IMR-90 (cell line): ENCODE results near the gene NAGK. TPM values are rescaled to one million over a fixed set of nuclear protein-coding genes. Genes with fewer than 3 reads are reported as not detected.

Experiments used
- ATAC-seq: fragments of 200-7000 bp; cut with Tn5 transposase; 2 replicates; pipeline ENCODE4 v1.9.1; 2020; ENCODE audit warnings: low read depth, mild to moderate bottlenecking, moderate library complexity
- BruUV-seq: library from RNA; stranded (reverse); fragments of 400-500 nt; replicated peaks from 2 replicates; lab custom pipeline; 2021; lab: Mats Ljungman, UMichigan
- CTCF ChIA-PET: fragments of 300-600 bp; formaldehyde crosslinking; extraction: SDS; loops from one replicate; lab custom pipeline; 2021; ENCODE audit warnings: antibody characterized with exemption; lab: Yijun Ruan, JAX
- POLR2A ChIA-PET: fragments of 300-600 bp; sonication (Branson Sonifier 250); formaldehyde crosslinking; loops from one replicate; lab custom pipeline; 2022; ENCODE audit warnings: antibody characterized with exemption; ENCODE audit not compliant: unreplicated experiment; lab: Charles Lee
- DNase-seq: peaks from one replicate; pipeline ENCODE4 v3.0.0; 2013
- H2AFZ ChIP-seq: replicated peaks from 2 replicates; pipeline ENCODE3; 2013; ENCODE audit warnings: low read length, mild to moderate bottlenecking; ENCODE audit not compliant: poor library complexity
- H2AK5ac ChIP-seq: 2 replicates; pipeline ENCODE4 v1.6.1; 2013; ENCODE audit warnings: low read depth, low read length, inconsistent platforms
- H2AK9ac ChIP-seq: replicated peaks from 2 replicates; pipeline ENCODE3; 2013; ENCODE audit warnings: mild to moderate bottlenecking, low read depth, low read length, moderate library complexity; ENCODE audit not compliant: poor library complexity
- H2BK120ac ChIP-seq: 2 replicates; pipeline ENCODE4 v1.6.1; 2013; ENCODE audit warnings: low read depth, low read length, inconsistent platforms
- H2BK15ac ChIP-seq: 3 replicates; pipeline ENCODE4 v1.6.1; 2013; ENCODE audit warnings: low read depth, low read length, inconsistent platforms
- H2BK20ac ChIP-seq: 2 replicates; pipeline ENCODE4 v1.6.1; 2013; ENCODE audit warnings: low read depth, mild to moderate bottlenecking, inconsistent platforms, low read length, moderate library complexity
- H2BK5ac ChIP-seq: 2 replicates; pipeline ENCODE4 v1.6.1; 2013; ENCODE audit warnings: mild to moderate bottlenecking, low read depth, low read length, inconsistent platforms; ENCODE audit not compliant: poor library complexity, severe bottlenecking
- H3K14ac ChIP-seq: replicated peaks from 2 replicates; pipeline ENCODE4 v1.6.1; 2013; ENCODE audit warnings: low read depth, low read length, inconsistent platforms
- H3K18ac ChIP-seq: 2 replicates; pipeline ENCODE4 v1.6.1; 2013; ENCODE audit warnings: low read depth, low read length, control low read depth
- H3K23ac ChIP-seq: 2 replicates; pipeline ENCODE4 v1.6.1; 2013; ENCODE audit warnings: low read depth, low read length, inconsistent platforms
- H3K27ac ChIP-seq: 2 replicates; pipeline ENCODE4 v1.5.1; 2013; ENCODE audit warnings: mild to moderate bottlenecking, control low read depth, low read length; ENCODE audit not compliant: insufficient read depth
- H3K27me3 ChIP-seq: 2 replicates; pipeline ENCODE4 v1.6.1; 2013; ENCODE audit warnings: low read length; ENCODE audit not compliant: control insufficient read depth, insufficient read depth
- H3K36me3 ChIP-seq: 2 replicates; pipeline ENCODE4 v1.6.1; 2013; ENCODE audit warnings: low read length, mixed read lengths; ENCODE audit not compliant: control insufficient read depth, insufficient read depth
- H3K4ac ChIP-seq: 2 replicates; pipeline ENCODE4 v1.6.1; 2013; ENCODE audit warnings: low read depth, low read length, inconsistent platforms
- H3K4me1 ChIP-seq: 2 replicates; pipeline ENCODE4 v1.6.1; 2013; ENCODE audit warnings: low read length, mixed read lengths; ENCODE audit not compliant: control insufficient read depth, insufficient read depth
- H3K4me2 ChIP-seq: 2 replicates; pipeline ENCODE4 v1.6.1; 2013; ENCODE audit warnings: low read depth, mild to moderate bottlenecking, control low read depth, low read length, moderate library complexity
- H3K4me3 ChIP-seq: 2 replicates; pipeline ENCODE4 v1.5.1; 2013; ENCODE audit warnings: low read depth, mild to moderate bottlenecking, control low read depth, low read length, moderate library complexity; ENCODE audit not compliant: insufficient read depth
- H3K56ac ChIP-seq: 2 replicates; pipeline ENCODE4 v1.6.1; 2013; ENCODE audit warnings: low read length, inconsistent platforms; ENCODE audit not compliant: insufficient read depth; ENCODE audit errors: extremely low read depth
- H3K79me1 ChIP-seq, 2 experiments: 2 replicates each; pipeline ENCODE4 v1.6.1; 2013; ENCODE audit warnings: low read length in 2 of 2, inconsistent platforms in 1 of 2, low read depth in 1 of 2
- H3K9ac ChIP-seq: 2 replicates; pipeline ENCODE4 v1.6.1; 2013; ENCODE audit warnings: low read depth, low read length, control low read depth
- H3K9me1 ChIP-seq: 2 replicates; pipeline ENCODE4 v1.6.1; 2013; ENCODE audit warnings: low read length, inconsistent platforms; ENCODE audit not compliant: insufficient read depth
- H3K9me3 ChIP-seq: 2 replicates; pipeline ENCODE4 v1.6.1; 2013; ENCODE audit warnings: low read length; ENCODE audit not compliant: control insufficient read depth, insufficient read depth
- H4K20me1 ChIP-seq: 2 replicates; pipeline ENCODE4 v1.6.1; 2013; ENCODE audit warnings: low read length, inconsistent platforms; ENCODE audit not compliant: insufficient read depth
- H4K5ac ChIP-seq: 2 replicates; pipeline ENCODE4 v1.6.1; 2013; ENCODE audit warnings: mild to moderate bottlenecking, low read depth, low read length, control low read depth
- H4K8ac ChIP-seq, 2 experiments: 2 replicates each; pipeline ENCODE4 v1.6.1; 2013; ENCODE audit warnings: low read depth in 2 of 2, low read length in 2 of 2, control low read depth in 1 of 2, inconsistent platforms in 1 of 2
- H4K91ac ChIP-seq: 2 replicates; pipeline ENCODE4 v1.6.1; 2013; ENCODE audit warnings: low read depth, low read length, inconsistent platforms; ENCODE audit not compliant: insufficient read depth
- CHD1 ChIP-seq: IDR thresholded peaks from 2 replicates; pipeline ENCODE4 v1.6.1; 2012; ENCODE audit warnings: low read depth, low read length, improper control_type of control experiment
- FOS ChIP-seq: fragments of 150-350 bp; IDR thresholded peaks from 2 replicates; pipeline ENCODE4 v1.6.1; 2016; ENCODE audit warnings: low read depth, low read length
- MAFK ChIP-seq: IDR thresholded peaks from 2 replicates; pipeline ENCODE4 v1.6.1; 2012; ENCODE audit warnings: low read depth, low read length, improper control_type of control experiment
- MAZ ChIP-seq: IDR thresholded peaks from 2 replicates; pipeline ENCODE4 v1.6.1; 2012; ENCODE audit warnings: low read depth, mild to moderate bottlenecking, low read length, improper control_type of control experiment, moderate library complexity, borderline replicate concordance
- NFE2L2 ChIP-seq: fragments of 150-350 bp; IDR thresholded peaks from 2 replicates; pipeline ENCODE4 v1.6.1; 2016; ENCODE audit warnings: low read depth, mild to moderate bottlenecking, low read length
- RCOR1 ChIP-seq: IDR thresholded peaks from 2 replicates; pipeline ENCODE4 v1.6.1; 2012; ENCODE audit warnings: mild to moderate bottlenecking, low read length, improper control_type of control experiment; ENCODE audit not compliant: insufficient replicate concordance
- SMC3 ChIP-seq: fragments of 150-350 bp; IDR thresholded peaks from 2 replicates; pipeline ENCODE4 v1.6.1; 2016; ENCODE audit warnings: low read depth, mild to moderate bottlenecking, antibody characterized with exemption, low read length, moderate library complexity
- WGBS, 2 experiments: methylation state at CpG; one replicate each; pipeline versions ENCODE4 v1.1.5 to v1.1.7; 2013; ENCODE audit warnings: missing lambda C conversion rate in 2 of 2; ENCODE audit not compliant: insufficient read length in 1 of 2; ENCODE audit errors: extremely low coverage in 2 of 2; 5-methylcytosine and 5-hydroxymethylcytosine counted together
- dilution Hi-C: fragments of 300-500 bp; cut with HindIII; formaldehyde crosslinking; loops from one replicate; pipeline ENCODE4 v1.14.3; 2018; ENCODE audit warnings: low sequenced_read_pairs; ENCODE audit not compliant: unreplicated experiment
- in situ Hi-C: fragments of 300-500 bp; cut with MboI; formaldehyde crosslinking; loops from 3 replicates; pipeline ENCODE4 v1.14.3; 2019; ENCODE audit warnings: low sequenced_read_pairs, inconsistent platforms, mixed read lengths
- intact Hi-C: fragments of 100-400 bp; cut with micrococcal nuclease; formaldehyde crosslinking; loops from 2 replicates; pipeline ENCODE4 v1.10.0; 2022
- polyA plus RNA-seq, 3 experiments: library from polyadenylated mRNA; depleted of rRNA; stranded (reverse); fragments of >200 nt; gene quantifications; 2 replicates each; pipeline ENCODE4 v1.2.3, GENCODE V29; 2012; ENCODE audit warnings: low replicate concordance in 1 of 3
- total RNA-seq: library from RNA; depleted of rRNA; stranded (reverse); fragments of >200 nt; gene quantifications from 2 replicates; pipeline ENCODE4 v1.2.3, GENCODE V29; 2012
- TF ChIP-seq, protein P1 (sequence below): fragments of 150-350 bp; IDR thresholded peaks from 2 replicates; pipeline ENCODE4 v1.6.1; 2016; ENCODE audit warnings: low read depth, mild to moderate bottlenecking, low read length, moderate library complexity, borderline replicate concordance
- TF ChIP-seq, protein P2 (sequence below): fragments of 150-350 bp; IDR thresholded peaks from 2 replicates; pipeline ENCODE4 v1.6.1; 2017; ENCODE audit warnings: mild to moderate bottlenecking, antibody characterized with exemption, low read length, low read depth

NAGK gene
- total and polyA plus RNA-seq, 2 of the 4 experiments (the other 2 are of a cell fraction) = 60.4 to 146 TPM

GRCh38 chr2:71069376-71069775, 928 bp downstream of the NAGK start:
- peak overlapping the region; percentile 30 to 51; a peak in 2 of 4 replicates for H4K8ac ChIP-seq
- TF ChIP-seq, protein P1, sequence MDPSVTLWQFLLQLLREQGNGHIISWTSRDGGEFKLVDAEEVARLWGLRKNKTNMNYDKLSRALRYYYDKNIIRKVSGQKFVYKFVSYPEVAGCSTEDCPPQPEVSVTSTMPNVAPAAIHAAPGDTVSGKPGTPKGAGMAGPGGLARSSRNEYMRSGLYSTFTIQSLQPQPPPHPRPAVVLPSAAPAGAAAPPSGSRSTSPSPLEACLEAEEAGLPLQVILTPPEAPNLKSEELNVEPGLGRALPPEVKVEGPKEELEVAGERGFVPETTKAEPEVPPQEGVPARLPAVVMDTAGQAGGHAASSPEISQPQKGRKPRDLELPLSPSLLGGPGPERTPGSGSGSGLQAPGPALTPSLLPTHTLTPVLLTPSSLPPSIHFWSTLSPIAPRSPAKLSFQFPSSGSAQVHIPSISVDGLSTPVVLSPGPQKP = no peak
- TF ChIP-seq MAZ (no peak), FOS (no peak), MAFK (no peak), RCOR1 (no peak), CHD1 (no peak), NFE2L2 (no peak), SMC3 (no peak)
- TF ChIP-seq, protein P2, sequence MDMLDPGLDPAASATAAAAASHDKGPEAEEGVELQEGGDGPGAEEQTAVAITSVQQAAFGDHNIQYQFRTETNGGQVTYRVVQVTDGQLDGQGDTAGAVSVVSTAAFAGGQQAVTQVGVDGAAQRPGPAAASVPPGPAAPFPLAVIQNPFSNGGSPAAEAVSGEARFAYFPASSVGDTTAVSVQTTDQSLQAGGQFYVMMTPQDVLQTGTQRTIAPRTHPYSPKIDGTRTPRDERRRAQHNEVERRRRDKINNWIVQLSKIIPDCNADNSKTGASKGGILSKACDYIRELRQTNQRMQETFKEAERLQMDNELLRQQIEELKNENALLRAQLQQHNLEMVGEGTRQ = no peak
- H3K4me3 ChIP-seq = peak overlapping the region; percentile 69
- 0 out of 2 replicates have a peak, but pooled peaks cover 10% of the 10 kb centered on the region for H4K20me1 ChIP-seq
- H2AK9ac ChIP-seq = peak overlapping the region; percentile 96
- H3K56ac ChIP-seq = peak overlapping the region; percentile 75
- peak overlapping the region; percentile 99 for H2AFZ ChIP-seq
- DNase-seq (peak; percentile 56), ATAC-seq (no peak)
- H3K4me1 ChIP-seq = peaks cover 17% of the 10 kb centered on the region
- intact Hi-C loops = loop anchor here (2.0 to 5.0 kb wide), 3 partner anchors 67 to 92 kb away; partner anchors contain the start of genes ANKRD53 and TEX261
- peak overlapping the region; percentile 71; the same call in 1 of the 2 replicates for H3K27ac ChIP-seq
- no peaks in the 10 kb centered on the region for H3K9me3 ChIP-seq
- peaks cover 26% of the 10 kb centered on the region for H3K9me1 ChIP-seq
- no peak overlapping the region for H2BK15ac ChIP-seq
- H3K27me3 ChIP-seq = no peaks in the 10 kb centered on the region
- H3K9ac ChIP-seq = peak overlapping the region; percentile 74
- peak overlapping the region; percentile 68 for H2BK5ac ChIP-seq
- H2BK20ac ChIP-seq = no peak overlapping the region
- H4K91ac ChIP-seq = peak overlapping the region; percentile 22
- H3K23ac ChIP-seq = peak overlapping the region; percentile 76
- peak overlapping the region; percentile 97 for H3K4me2 ChIP-seq
- no peak overlapping the region for H2BK120ac ChIP-seq
- H4K5ac ChIP-seq = peak overlapping the region; percentile 27; the same call in 1 of the 2 replicates
- H3K4ac ChIP-seq = peak overlapping the region; percentile 69
- H2AK5ac ChIP-seq = peak overlapping the region; percentile 16
- peaks cover 29 to 65% of the 10 kb centered on the region in 2 experiments for H3K79me1 ChIP-seq
- WGBS, 2 experiments = no CpG with 5 or more reads among the region's 5 CpGs
- CTCF ChIA-PET = interaction anchor here (0.5 to 1.0 kb wide), 2 partner anchors 31 to 103 kb away, joined by 3 to 18 read pairs; no protein-coding TSS in a partner anchor
- dilution Hi-C loops = no loop called here
- H3K14ac ChIP-seq = peak overlapping the region; percentile 73
- TSS peak; percentile 66 for BruUV-seq
- no peak overlapping the region for H3K18ac ChIP-seq
- POLR2A ChIA-PET = interaction anchor here (0.9 kb wide), 1 partner anchor 8 kb away, joined by 3 read pairs; no protein-coding TSS in a partner anchor
- H3K36me3 ChIP-seq = peaks cover 30% of the 10 kb centered on the region
- in situ Hi-C loops = no loop called here
